ENCODE measurements around the gene KCNIP3. TPM values are rescaled to one million over a fixed set of nuclear protein-coding genes. Genes with fewer than 3 reads are reported as not detected.

KCNIP3 gene
- total RNA-seq, 2 donors from 2014 or later, result 1.5 to 2.3 TPM

- intact Hi-C loops (cut with DNase I), result no loop called here
- no peak for DNase-seq
- Histone ChIP-seq H3K9ac (ENCODE audit: low read depth in 2 of 2, low read length in 2 of 2) (no peak overlapping the region), H3K27me3 (no peaks in the 10 kb centered on the region), H3K4me3 (no peak overlapping the region), H3K4me1 (no peaks in the 10 kb centered on the region), H3K36me3 (no peaks in the 10 kb centered on the region), H3K27ac (no peak overlapping the region), H3K9me3 (no peaks in the 10 kb centered on the region)
- TF ChIP-seq, protein P1, sequence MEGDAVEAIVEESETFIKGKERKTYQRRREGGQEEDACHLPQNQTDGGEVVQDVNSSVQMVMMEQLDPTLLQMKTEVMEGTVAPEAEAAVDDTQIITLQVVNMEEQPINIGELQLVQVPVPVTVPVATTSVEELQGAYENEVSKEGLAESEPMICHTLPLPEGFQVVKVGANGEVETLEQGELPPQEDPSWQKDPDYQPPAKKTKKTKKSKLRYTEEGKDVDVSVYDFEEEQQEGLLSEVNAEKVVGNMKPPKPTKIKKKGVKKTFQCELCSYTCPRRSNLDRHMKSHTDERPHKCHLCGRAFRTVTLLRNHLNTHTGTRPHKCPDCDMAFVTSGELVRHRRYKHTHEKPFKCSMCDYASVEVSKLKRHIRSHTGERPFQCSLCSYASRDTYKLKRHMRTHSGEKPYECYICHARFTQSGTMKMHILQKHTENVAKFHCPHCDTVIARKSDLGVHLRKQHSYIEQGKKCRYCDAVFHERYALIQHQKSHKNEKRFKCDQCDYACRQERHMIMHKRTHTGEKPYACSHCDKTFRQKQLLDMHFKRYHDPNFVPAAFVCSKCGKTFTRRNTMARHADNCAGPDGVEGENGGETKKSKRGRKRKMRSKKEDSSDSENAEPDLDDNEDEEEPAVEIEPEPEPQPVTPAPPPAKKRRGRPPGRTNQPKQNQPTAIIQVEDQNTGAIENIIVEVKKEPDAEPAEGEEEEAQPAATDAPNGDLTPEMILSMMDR (IDR thresholded peaks at IDR 0.05), result no peak
Measured at GRCh38 chr2:95333888-95334338, 36.8 kb downstream of the KCNIP3 start.

DNA sequence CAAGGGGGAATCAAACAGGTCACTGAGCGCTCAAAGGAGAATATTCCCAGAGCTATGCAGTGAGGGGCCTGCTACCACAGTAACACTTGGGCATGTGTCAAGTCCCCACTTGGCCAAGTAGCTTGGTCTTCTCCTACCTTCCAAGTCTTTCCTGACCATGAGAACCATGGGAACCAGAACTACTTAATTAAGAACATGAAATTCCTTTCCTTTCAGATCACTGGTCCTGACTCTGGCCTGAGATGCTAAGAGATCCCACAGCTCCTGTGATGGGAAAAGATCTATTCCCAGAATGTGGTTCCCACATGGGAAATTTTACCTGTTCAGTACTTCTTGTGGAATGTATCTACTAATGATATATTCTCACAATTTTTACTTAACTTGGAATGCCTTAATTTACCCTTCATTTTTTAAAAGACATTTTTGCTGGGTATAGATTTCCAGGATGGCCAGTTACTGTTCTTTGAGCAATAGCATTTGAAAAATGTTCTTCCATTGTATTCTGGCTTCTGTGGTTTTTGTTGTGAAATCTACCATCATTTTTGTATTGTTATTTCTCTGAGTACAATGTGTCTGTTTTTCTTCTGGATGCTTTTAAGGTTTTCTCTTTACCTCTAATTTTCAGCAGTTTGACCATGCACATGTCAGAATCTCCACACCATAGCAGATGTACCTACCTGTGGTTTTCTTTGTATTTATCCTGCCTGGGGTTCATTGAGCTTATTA is 37.9 kb downstream of the KCNIP3 start:
- Histone ChIP-seq H3K27me3 (no peaks in the 10 kb centered on the region), H3K4me1 (no peaks in the 10 kb centered on the region), H3K4me3 (no peak overlapping the region), H3K9ac (ENCODE audit: low read depth in 2 of 2, low read length in 2 of 2) (no peak overlapping the region), H3K9me3 (no peaks in the 10 kb centered on the region), H3K36me3 (no peaks in the 10 kb centered on the region), H3K27ac (no peak overlapping the region)
- TF ChIP-seq, protein P1 (IDR thresholded peaks at IDR 0.05), result no peak
- intact Hi-C loops (cut with DNase I), result no loop called here
- no peak for DNase-seq

- intact Hi-C loops (cut with DNase I), result no loop called here
- H3K9ac ChIP-seq (ENCODE audit: low read depth in 2 of 2, low read length in 2 of 2), result no peak overlapping the region
- H3K27ac ChIP-seq, result no peak overlapping the region
- H3K4me1 ChIP-seq, result no peaks in the 10 kb centered on the region
- no peaks in the 10 kb centered on the region for H3K9me3 ChIP-seq
- no peak overlapping the region for H3K4me3 ChIP-seq
- DNase-seq, result no peak
- no peaks in the 10 kb centered on the region for H3K27me3 ChIP-seq
- TF ChIP-seq, protein P1 (IDR thresholded peaks at IDR 0.05), result no peak
- no peaks in the 10 kb centered on the region for H3K36me3 ChIP-seq
Measured at GRCh38 chr2:95336406-95336805, 39.3 kb downstream of the KCNIP3 start.

GRCh38 chr2:95337829-95338228 is 40.7 kb downstream of the KCNIP3 start:
- intact Hi-C loops (cut with DNase I), result no loop called here
- Histone ChIP-seq H3K9me3 (no peaks in the 10 kb centered on the region), H3K27me3 (no peaks in the 10 kb centered on the region), H3K27ac (no peak overlapping the region), H3K4me1 (no peaks in the 10 kb centered on the region), H3K4me3 (no peak overlapping the region), H3K9ac (ENCODE audit: low read depth in 2 of 2, low read length in 2 of 2) (no peak overlapping the region), H3K36me3 (no peaks in the 10 kb centered on the region)
- DNase-seq, result no peak
- TF ChIP-seq, protein P1 (IDR thresholded peaks at IDR 0.05), result no peak

- no peaks in the 10 kb centered on the region for H3K4me1 ChIP-seq
- H3K9me3 ChIP-seq, result no peaks in the 10 kb centered on the region
- TF ChIP-seq, protein P1 (IDR thresholded peaks at IDR 0.05), result no peak
- intact Hi-C loops (cut with DNase I), result loop anchor here (10.0 kb wide), 1 partner anchor 392 kb away; no protein-coding TSS in a partner anchor
- H3K27ac ChIP-seq, result no peak overlapping the region
- no peak for DNase-seq
- no peak overlapping the region for H3K4me3 ChIP-seq
- no peaks in the 10 kb centered on the region for H3K36me3 ChIP-seq
- H3K9ac ChIP-seq (ENCODE audit: low read depth in 2 of 2, low read length in 2 of 2), result no peak overlapping the region
- H3K27me3 ChIP-seq, result peaks cover 23% of the 10 kb centered on the region
Measured at GRCh38 chr2:95342556-95343320, 45.6 kb downstream of the KCNIP3 start.
